Fibroblast of villous mesenchyme (primary cell): Measurements from ENCODE around the gene TSPAN4. TPM values are rescaled to one million over a fixed set of nuclear protein-coding genes. Genes with fewer than 3 reads are reported as not detected.

Experiments
- DNase-seq: peaks from one replicate; pipeline ENCODE4 v3.0.0-alpha.2; 2010; ENCODE audit warnings: low read depth
- H3K4me3 ChIP-seq: 2 replicates; pipeline ENCODE4 v1.5.1; 2011; ENCODE audit warnings: low read depth, mild to moderate bottlenecking, low read length
- total RNA-seq: library from RNA; depleted of rRNA; stranded (reverse); fragments of >200 nt; gene quantifications from 2 replicates; pipeline ENCODE4 v1.2.3, GENCODE V29; 2012
- TF ChIP-seq, protein P1 (sequence below): IDR thresholded peaks from 2 replicates; pipeline ENCODE4 v1.5.1; 2012; ENCODE audit warnings: low read depth, mild to moderate bottlenecking, low read length; ENCODE audit not compliant: insufficient read depth

TSPAN4 gene
- total RNA-seq, 1 donor, result 113 TPM

- TF ChIP-seq, protein P1, sequence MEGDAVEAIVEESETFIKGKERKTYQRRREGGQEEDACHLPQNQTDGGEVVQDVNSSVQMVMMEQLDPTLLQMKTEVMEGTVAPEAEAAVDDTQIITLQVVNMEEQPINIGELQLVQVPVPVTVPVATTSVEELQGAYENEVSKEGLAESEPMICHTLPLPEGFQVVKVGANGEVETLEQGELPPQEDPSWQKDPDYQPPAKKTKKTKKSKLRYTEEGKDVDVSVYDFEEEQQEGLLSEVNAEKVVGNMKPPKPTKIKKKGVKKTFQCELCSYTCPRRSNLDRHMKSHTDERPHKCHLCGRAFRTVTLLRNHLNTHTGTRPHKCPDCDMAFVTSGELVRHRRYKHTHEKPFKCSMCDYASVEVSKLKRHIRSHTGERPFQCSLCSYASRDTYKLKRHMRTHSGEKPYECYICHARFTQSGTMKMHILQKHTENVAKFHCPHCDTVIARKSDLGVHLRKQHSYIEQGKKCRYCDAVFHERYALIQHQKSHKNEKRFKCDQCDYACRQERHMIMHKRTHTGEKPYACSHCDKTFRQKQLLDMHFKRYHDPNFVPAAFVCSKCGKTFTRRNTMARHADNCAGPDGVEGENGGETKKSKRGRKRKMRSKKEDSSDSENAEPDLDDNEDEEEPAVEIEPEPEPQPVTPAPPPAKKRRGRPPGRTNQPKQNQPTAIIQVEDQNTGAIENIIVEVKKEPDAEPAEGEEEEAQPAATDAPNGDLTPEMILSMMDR, result no peak
- no peak overlapping the region for H3K4me3 ChIP-seq
- no peak for DNase-seq
Observed at GRCh38 chr11:863910-864827, 21.5 kb downstream of the TSPAN4 start.

GRCh38 chr11:864898-865297 lies 22.2 kb downstream of the TSPAN4 start:
- TF ChIP-seq, protein P1, result no peak
- no peak for DNase-seq
- no peak overlapping the region for H3K4me3 ChIP-seq

DNA sequence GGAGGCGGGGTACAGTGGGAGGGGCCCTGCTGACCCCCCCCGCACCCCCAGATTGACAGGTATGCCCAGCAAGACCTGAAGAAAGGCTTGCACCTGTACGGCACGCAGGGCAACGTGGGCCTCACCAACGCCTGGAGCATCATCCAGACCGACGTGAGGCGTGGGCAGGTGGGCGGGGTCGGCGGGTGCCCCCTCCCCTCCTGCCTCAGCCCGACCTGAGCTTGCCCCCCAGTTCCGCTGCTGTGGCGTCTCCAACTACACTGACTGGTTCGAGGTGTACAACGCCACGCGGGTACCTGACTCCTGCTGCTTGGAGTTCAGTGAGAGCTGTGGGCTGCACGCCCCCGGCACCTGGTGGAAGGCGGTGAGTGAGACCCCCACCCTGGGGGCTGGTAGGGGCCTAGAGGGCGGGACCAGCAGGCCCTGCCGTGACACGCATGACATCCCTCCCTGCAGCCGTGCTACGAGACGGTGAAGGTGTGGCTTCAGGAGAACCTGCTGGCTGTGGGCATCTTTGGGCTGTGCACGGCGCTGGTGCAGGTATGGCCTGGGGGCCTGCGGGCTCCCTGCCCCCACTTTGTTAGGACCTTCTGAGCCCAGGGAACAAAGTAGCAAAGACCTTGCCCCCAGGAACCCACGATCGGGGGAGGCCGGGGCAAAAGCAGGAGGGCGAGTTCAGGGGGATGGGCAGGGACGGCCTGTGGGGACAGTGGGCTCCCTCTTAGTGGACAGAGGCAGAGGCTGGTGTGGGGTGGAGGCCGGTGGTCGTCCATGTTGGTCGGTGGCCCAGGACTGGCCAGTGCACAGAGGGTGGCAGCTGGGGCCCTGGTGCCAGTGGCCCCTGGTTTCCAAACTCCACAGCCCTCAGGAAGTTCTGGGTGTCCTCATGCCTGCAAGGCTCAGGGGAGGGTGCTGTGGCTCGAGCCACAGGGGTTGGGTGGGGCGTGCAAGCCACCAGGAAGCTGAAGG lies 23.1 kb downstream of the TSPAN4 start:
- TF ChIP-seq, protein P1, result no peak
- no peak for DNase-seq

GRCh38 chr11:866481-866880 lies 23.8 kb downstream of the TSPAN4 start:
- H3K4me3 ChIP-seq, result no peak overlapping the region
- TF ChIP-seq, protein P1, result no peak
- DNase-seq, result no peak

More for the DNA sequence above, 23.1 kb downstream of the TSPAN4 start:
- H3K4me3 ChIP-seq, result no peak overlapping the region

GRCh38 chr11:867856-868358 lies 25.3 kb downstream of the TSPAN4 start:
- no peak for DNase-seq
- TF ChIP-seq, protein P1, result no peak
- H3K4me3 ChIP-seq, result no peak overlapping the region

DNA sequence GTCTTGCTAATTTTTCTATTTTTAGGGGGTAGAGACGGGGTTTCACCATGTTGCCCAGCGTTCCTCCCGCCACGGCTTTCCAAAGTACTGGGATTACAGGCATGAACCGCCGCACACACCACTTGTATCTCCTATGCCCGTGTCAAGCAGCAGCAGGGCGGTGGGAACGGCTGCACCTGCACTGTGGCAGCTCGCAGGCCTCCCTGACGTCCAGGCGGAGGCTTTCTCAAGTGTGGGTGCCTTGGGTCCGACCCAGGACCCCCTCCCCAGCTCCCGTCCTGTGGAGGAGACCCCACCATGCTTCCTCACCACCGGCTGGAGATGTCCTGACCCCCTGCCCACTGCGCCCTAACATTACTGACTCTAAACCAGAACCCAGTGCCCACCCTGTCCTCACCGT lies 25.7 kb downstream of the TSPAN4 start:
- TF ChIP-seq, protein P1, result no peak
- no peak for DNase-seq
- no peak overlapping the region for H3K4me3 ChIP-seq
